GM18870 (cell line): ENCODE measurements around the gene CEP170.

Experiments used
- ATAC-seq: cut with Tn5 transposase; IDR thresholded peaks from one replicate; pipeline ENCODE4 v1.9.1; 2021; ENCODE audit warnings: moderate library complexity; ENCODE audit not compliant: unreplicated experiment

Gene CEP170

DNA sequence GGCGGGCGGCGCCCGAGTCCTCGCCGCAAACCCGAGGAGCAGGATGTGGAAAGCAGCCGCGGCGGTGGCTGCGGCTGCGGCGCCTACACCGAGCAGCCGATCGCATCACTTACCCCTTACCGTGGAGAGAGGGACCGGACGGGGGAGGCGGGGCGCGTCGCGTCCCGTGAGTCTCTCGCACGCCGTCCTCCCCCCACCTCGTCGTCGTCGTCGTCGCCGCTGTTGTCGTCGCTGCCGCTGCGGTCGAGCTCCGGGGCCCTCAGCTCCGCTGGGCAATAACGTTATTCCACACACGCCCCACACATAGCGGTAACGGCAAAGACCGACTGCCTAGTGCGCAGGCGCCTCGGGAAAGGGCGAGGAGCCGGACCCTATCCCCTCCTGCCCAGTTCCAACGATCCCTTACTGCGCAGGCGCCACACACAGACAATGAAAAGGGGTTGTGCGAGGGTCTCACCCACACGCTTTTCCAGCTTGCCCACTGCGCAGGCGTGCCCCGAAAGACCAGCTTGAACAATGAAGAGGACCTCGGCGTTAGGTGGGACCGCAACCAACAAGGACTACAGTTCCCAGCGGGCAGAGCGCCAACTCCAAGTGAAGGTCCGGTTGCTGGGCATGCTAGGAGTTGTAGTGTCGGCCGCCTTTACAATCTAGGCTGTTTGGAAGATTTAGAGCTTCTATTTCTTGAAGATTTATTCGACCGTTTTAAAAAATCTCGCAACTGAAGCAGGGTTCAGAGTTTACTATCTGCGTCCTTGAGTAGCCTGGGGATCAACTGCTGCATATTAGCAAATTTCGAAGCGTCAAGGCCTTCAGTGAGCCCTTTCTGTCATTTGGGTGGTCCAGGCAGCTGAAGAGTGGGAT is at the start of gene CEP170:
CEP170 (minus strand) TSS at position 355 of the 864 bp plus-strand sequence. CDS start 30,001 bp downstream, outside the sequence.
- ATAC-seq = peak; percentile 50

DNA sequence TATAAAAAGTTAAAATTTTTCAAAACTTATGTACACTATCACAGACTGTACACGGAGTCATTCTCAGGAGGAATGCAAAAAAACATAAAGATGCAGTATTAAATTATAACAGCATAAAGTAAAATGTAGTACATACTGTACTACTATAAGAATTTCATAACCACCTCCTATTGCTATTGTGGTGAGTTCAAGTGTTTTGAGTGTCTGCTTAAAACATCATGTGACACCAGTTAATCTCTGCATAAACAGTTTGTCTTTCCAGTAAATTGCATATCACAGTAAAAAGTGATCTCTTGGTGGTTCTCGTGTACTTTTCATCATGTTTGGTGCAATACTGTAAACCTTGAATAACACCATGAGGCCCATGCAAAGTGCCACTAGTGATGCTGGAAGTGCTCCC is 46.0 kb upstream of the CEP170 start:
- ATAC-seq = no peak

DNA sequence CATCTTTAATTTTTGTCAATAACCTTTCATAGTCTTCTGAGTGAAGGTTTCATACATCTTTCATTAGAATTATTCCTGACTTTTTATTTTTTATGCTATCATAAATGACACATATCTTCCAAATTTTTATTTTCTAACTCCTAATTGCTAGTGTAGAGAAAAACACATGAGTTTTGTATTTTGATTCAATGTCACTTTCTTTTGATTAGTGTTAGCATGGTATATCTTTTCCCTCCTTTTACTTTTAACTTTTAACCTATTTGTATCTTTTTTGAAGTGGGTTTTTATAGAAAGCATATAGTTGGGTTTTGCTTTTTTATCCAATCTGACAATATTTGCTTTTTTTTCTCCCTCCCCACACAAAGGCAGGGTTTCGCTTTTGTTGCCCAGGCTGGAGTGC is 44.0 kb upstream of the CEP170 start:
- ATAC-seq = no peak

DNA sequence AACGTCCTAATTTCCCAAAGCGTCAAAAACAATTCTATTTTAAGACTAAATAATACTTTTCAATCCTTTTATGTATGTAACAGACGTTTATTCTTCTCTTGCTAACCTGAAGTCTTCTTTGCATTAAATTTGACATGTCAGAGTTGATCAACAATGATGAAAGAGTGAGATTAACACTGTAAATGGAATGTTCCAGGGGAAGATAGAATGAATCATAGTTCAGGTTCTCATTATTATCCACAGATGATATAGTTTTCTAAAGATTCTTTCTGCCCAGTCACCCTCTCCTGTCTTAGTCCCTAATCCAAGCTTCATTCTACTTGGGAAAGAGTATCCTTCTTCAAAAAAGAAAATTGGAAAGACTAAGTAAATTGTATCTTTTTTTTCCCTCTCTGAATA is 39.6 kb upstream of the CEP170 start:
- no peak for ATAC-seq

DNA sequence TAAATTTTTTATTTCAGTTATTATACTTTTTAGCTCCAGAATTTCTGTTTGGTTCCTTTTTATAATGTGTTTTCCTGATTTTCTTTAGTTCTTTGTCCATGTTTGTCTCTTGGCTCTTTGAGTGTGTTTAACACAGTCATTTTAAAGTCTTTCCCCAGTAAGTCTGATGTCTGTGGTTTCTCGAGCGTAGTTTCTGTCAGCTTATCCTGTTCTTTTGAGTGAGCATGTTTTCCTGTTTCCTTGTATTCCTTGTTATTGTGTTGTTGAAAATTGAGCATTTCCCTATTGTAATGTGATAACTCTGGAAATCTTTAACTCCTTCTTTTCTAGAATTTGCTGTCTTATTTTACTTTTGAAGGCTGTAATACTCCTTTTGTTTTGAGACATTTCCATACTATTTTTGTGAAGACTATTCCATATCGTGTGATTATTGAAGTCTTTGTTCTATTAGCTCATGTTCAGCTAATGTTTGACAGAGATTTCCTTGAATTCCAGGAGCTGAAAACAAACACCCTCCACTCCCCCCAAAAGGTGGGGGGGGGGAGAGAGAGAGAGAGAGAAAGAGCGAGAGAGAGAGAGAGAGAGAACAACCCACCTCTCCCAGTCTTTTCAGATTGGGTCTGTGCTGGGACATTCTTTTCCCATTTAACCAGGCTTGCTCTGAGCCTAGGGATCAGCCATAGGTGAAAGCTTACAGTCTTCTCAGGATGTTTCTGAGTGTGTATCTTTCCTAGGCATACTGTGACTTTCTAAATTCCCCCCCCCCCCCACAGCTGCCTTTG is 39.1 kb upstream of the CEP170 start:
- ATAC-seq = no peak

DNA sequence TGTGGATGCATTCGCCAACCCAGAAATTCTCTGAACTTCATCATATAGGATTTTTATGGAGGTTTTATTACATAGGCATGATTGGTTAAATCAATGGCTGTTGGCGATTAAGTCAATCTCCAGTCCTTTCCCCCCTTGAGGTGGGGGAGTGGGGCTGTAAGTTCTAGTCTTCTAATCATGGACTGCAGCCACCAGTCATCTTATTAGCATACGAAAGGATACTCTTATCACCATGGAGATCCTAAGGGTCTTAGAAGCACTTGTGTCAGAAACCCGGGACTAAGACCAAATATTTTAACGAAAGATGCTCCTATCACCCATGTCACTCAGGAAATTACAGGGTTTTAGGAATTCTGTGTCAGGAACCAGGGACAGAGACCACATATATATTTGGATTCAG is 37.0 kb upstream of the CEP170 start:
- ATAC-seq = no peak

DNA sequence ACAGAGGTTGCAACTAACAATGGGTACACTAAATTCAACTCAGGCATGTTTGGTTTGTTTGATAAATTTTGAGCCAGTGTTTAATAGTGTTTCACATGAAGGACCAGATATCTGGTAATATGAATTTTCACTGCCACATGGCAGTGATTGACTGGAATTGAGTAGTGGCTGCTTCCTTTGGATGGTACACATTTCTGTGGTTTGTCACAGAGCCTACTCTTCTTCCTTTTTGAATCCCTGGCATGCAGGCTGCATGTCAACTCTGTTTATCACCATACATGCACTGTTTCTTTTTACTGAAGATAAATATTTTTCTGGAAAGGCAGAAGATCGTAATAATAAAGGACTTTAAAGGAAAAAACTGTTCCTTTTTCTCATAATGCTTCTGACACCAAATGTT is 36.2 kb upstream of the CEP170 start:
- no peak for ATAC-seq

DNA sequence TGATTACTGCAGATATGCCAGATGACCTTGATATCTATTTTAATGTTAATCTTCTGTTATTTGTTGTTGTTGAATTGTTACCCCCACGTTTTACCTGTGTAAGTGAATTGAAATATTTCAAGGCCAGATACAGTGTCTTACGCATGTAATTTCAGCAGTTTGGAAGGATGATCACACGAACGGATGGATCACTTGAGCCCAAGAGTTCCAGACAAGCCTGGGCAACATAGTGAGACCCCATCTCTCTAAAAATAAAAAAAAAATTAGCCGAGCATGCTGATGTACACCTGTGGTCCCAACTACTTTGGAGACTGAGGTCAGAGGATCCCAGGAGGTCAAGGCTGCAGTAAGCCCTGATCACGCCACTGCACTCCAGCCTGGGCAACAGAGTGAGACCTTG is 33.0 kb upstream of the CEP170 start:
- ATAC-seq = no peak

DNA sequence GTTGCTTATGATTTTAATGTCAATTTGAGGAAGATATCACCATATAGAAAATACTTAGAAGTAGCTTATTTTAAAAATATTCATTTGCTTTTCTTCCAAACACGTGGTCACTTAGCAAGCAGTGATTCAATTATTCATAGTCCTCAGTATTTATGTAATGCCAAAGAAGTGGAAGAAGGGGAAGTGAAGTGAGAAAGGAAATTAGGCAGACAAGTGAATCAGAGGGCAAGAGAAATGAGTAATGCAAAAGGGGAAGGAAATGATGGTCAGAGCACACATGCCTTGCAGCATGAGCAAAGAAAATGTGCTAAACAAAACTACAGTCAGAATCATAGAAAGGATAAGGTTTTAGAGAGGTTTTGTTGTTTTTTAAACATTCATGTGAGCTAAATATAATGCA is 32.6 kb upstream of the CEP170 start:
- ATAC-seq = peak; percentile 98

DNA sequence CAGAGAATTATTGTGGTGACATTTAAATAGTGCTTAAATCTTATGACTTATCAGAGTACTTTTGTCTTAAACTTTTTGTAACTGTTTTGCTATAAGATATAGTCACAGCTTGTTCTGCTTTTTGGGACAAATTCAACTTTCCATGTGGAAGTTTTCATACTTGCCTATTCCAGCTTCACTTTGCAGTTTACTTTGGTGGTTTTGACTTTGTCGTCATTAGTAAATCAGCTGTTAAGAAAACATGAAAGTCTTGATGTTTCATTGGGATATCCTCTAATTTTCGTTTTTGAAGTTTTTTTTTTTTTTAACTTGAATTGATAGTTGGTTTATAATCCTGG is 32.0 kb upstream of the CEP170 start:
- ATAC-seq = no peak

DNA sequence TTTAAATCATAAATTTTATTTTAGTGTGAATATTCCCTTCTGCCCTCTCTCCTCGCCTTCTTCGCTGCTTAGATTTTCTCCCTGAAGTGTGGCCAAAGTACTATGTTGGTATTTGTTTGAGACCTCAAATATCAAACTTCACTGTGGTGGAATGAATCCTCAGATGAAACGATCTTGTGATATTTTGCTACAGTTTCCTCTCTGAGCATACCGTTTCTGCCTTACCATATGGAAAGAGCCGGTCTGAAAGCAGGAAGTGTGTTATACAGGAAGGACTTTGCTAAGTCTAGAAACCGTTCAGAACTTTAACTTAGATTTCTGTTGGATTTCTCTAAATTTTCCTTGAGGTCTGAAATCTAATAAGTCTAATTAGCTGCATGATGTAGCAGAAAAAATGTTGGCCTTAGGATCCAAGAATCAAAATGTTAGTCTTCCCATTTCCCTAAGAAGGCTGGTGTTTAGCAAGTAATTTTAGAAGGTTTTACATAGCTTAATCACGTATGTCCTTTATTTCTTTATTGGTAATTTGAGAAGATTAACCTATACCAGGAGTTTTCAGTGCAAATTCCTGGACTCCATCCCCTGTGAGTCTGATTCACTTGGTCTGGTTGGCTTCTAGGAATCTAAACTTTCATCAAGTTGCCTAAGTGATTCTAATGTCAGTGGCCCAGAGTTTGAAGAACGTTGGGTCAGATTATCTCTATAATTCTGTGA is 31.5 kb upstream of the CEP170 start:
- no peak for ATAC-seq

DNA sequence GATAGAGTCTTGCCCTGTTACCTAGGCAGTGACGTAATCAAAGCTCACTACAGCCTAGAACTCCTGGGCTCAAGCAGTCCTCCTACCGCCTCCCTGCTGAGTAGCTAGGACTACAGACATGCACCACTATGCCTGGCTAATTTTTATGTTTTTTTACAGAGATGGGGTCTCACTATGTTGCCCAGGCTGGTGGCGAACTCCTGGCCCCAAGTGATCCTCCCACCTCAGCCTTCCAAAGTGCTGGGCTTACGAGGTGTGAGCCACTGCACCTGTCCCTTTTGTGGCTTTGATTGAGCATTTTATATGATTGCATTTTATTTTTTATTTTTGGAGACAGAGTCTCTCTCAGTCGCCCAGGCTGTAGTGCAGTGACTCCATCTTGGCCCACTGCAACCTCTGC is 26.6 kb upstream of the CEP170 start:
- ATAC-seq = no peak

DNA sequence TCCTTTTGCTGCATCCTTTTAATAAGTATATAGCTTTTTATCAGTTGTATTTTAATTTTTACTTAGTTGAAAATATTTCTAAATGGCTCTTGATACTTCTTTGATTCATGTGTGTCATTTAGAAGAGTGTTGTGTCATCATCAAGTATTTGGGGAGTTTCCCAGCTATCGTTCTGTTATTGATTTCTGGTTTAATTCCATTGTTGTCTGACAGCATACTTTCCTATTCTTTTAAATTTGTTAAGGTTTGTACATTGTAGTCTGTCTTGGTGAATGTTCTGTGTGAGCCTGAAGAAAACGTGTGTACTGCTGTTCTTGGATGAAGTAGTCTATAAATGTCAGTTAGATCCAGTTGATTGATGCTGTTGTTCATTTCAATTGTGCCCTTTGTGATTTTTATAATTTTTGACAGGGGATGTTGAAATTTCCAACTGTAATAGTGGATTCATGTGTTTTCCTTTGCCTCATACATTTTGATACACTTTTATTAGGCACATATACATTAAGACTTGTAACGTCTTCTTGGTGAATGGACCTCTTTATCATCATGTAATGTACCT is 25.6 kb upstream of the CEP170 start:
- no peak for ATAC-seq

DNA sequence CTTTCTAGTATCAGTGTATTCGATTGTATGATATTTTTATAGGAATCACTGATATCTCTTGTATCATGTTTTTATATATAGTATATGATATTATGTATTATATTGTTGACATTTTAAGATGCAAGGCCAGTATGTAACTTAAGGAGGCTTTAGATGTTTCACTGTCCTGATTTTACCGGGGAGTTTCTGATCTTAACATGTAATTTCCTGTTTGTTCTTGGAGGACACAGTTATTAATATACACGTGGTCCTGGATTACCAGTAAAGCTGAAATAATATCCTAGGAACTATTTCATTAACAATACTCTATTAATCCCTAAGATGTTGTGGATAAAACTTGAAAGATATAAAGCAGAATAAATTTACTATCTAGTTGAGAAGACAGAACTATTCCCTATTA is 20.2 kb upstream of the CEP170 start:
- ATAC-seq = no peak

DNA sequence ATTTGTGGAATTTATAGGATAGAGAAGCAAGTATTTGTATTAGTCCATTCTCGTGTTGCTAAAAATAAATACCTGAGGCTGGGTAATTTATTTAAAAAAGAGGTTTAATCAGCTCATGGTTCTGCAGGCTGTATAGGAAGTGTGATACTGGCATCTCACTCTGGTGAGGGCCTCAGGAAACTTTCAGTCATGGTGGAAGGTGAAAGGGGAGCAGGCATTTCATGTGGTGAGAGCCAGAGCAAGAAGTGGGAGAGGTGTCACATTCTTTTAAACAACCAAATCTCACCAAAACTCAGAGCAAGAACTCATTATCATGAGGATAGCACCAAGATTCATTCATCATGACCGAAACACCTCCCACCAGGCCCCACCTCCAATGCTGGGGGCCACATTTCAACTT is 18.9 kb upstream of the CEP170 start:
- ATAC-seq = no peak

DNA sequence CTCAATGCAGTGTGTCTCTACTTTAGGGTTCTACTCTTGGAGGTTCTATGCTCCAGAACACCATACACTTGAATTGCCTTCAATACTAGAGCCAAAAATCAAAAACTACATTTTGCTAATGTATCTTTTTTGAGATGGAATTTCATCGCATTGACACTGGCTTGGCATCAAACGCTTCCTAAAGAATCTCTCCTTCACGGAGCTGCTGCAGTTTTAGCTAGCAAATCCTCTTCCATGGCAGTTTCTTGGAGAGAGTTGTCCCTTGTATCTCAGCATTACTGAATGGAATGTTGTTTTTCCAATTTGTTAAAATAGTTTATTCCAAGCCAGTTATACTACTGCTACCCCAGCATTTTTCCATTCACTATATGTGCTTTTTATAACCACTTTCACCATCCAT is 18.4 kb upstream of the CEP170 start:
- ATAC-seq = no peak

DNA sequence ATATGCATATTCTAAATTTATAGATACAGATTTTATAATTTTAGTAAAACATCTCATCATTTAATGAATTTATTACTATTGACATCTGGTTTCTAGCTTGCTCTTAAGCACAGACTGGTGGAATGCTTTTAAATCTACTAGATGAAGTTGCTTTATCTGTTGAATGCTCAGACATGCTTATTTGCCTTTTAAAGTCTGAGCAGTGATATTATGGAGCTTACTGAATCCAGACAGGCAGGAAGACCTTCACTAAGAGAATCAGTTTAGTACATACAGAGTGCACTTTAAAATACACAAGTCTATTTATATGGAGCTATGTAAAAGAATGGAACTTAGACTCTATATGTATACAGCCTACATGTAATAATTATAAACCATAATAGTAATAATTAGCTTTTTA is 17.3 kb upstream of the CEP170 start:
- ATAC-seq = no peak

DNA sequence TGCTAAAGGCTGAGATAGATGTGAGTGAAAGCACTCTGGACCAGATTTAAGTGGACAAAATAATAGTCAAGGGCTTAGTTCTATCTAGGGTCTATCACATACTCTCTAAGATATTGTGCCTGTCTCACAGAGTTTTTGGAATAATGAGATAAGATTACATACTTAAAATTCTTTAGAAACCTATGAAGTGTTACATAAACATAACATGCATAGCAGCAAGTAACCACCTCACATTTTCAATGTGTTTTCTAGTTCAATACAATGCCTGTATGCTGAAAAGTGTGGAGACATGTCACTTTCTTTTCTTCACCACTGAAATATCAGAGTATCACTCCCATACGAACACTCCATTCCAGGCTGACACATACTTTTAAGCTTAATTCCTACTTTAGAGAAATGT is 16.9 kb upstream of the CEP170 start:
- no peak for ATAC-seq

DNA sequence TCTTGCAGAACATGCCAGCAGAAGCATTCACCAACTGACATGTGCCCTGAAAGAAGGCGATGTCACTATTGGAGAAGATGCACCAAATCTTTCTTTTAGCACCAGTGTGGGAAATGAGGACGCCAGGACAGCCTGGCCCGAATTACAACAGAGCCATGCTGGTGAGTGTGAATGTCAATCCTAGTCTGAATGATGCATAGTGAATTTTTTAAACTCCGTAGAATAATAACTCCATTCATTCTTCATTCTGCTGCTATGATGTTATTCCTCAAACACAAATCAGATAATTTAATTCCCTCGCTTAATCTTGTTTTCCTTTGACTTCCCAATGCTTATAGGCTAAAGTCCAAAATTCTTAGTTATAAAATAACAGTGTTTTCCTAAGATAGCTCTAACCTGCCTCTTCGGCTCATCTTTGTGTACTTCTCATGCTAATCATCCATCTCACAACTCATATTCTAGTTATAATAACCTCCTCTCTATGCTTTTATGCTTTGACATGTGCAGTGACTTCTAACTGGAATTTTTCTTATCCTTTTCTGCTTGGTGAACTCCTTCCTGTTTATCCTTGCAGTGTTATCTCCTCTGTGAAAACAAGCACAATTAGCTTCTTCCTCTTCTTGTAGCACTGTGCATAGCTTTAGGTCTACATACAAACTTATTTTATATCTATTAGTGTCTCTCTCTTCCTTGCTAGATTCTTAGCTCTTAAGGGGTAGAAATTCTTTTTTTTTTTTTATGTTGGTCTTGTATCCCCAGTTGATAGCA is 15.2 kb upstream of the CEP170 start:
- ATAC-seq = no peak

DNA sequence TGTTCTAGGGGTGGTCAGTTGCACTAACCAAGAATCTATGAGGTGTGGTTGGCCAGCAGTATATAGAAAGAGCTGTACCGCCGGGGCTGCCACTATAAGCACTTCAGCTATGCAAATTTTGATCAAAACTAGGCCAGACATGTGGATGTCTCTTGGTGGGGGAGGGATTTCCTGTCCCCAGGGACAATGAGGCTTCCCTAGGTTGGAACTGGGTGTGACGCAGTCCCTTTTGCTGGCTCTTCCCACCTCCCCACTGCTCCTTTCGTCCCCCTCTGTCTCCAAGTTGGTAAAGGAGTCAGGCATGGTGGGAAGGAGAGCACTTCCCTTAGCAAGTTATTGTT is 14.3 kb upstream of the CEP170 start:
- ATAC-seq = no peak
